GM23248 (cell line): Measurements from ENCODE around the gene TUBA1B. TPM values are rescaled to one million over a fixed set of nuclear protein-coding genes. Genes with fewer than 3 reads are reported as not detected.

Source experiments
- DNase-seq: peaks from one replicate; pipeline ENCODE4 v3.0.0-alpha.2; 2015
- H2AFZ ChIP-seq: fragments of 200-600 bp; sonication (generic); 2 replicates; pipeline ENCODE4 v1.6.1; 2016; ENCODE audit warnings: antibody characterized with exemption
- H3F3A ChIP-seq: fragments of 200-600 bp; sonication (generic); 2 replicates; pipeline ENCODE4 v1.6.1; 2016; ENCODE audit warnings: mild to moderate bottlenecking, antibody characterized with exemption, mixed run types; ENCODE audit not compliant: insufficient read depth
- H3K27ac ChIP-seq: fragments of 200-600 bp; sonication (generic); 2 replicates; pipeline ENCODE4 v1.5.1; 2016; ENCODE audit warnings: mild to moderate bottlenecking
- H3K27me3 ChIP-seq: fragments of 200-600 bp; sonication (generic); replicated peaks from 2 replicates; pipeline ENCODE4 v1.6.1; 2016; ENCODE audit warnings: mild to moderate bottlenecking; ENCODE audit not compliant: insufficient read depth
- H3K36me3 ChIP-seq: fragments of 200-600 bp; sonication (generic); 2 replicates; pipeline ENCODE4 v1.6.1; 2016; ENCODE audit warnings: low read depth, mild to moderate bottlenecking
- H3K4me1 ChIP-seq: fragments of 200-600 bp; sonication (generic); 2 replicates; pipeline ENCODE4 v1.6.1; 2016; ENCODE audit warnings: mild to moderate bottlenecking; ENCODE audit not compliant: insufficient read depth
- H3K4me2 ChIP-seq: fragments of 200-600 bp; sonication (generic); one replicate; pipeline ENCODE4 v1.6.1; 2016; ENCODE audit warnings: mild to moderate bottlenecking; ENCODE audit not compliant: unreplicated experiment
- H3K4me3 ChIP-seq: fragments of 200-600 bp; sonication (generic); 2 replicates; pipeline ENCODE4 v1.5.1; 2016; ENCODE audit warnings: mild to moderate bottlenecking
- H3K79me2 ChIP-seq: fragments of 200-600 bp; sonication (generic); 2 replicates; pipeline ENCODE4 v1.6.1; 2016; ENCODE audit warnings: mild to moderate bottlenecking; ENCODE audit not compliant: insufficient read depth
- H3K9ac ChIP-seq: fragments of 200-600 bp; sonication (generic); 2 replicates; pipeline ENCODE4 v1.6.1; 2016; ENCODE audit warnings: mild to moderate bottlenecking
- H3K9me2 ChIP-seq: fragments of 200-600 bp; sonication (generic); 2 replicates; pipeline ENCODE4 v1.6.1; 2016; ENCODE audit warnings: mixed run types, mild to moderate bottlenecking, moderate library complexity; ENCODE audit not compliant: insufficient read depth
- H3K9me3 ChIP-seq: fragments of 200-600 bp; sonication (generic); one replicate; pipeline ENCODE4 v1.6.1; 2017; ENCODE audit warnings: low read depth
- H4K20me1 ChIP-seq: fragments of 200-600 bp; sonication (generic); 2 replicates; pipeline ENCODE4 v1.6.0; 2016; ENCODE audit not compliant: insufficient read depth
- EZH2 ChIP-seq: fragments of 200-600 bp; sonication (generic); IDR thresholded peaks from 2 replicates; pipeline ENCODE4 v1.6.1; 2018; ENCODE audit warnings: antibody characterized with exemption, mild to moderate bottlenecking; ENCODE audit not compliant: insufficient read depth, poor library complexity, severe bottlenecking
- EZH2phosphoT487 ChIP-seq: fragments of 200-600 bp; sonication (generic); IDR thresholded peaks from 2 replicates; pipeline ENCODE4 v1.6.1; 2018; ENCODE audit warnings: antibody characterized with exemption, moderate library complexity, mild to moderate bottlenecking, low read depth; ENCODE audit not compliant: insufficient read depth
- whole genome bisulfite sequencing, 2 experiments: methylation state at CpG; one replicate each; pipeline ENCODE4 v1.1.6; 2015 to 2017; ENCODE audit warnings: low lambda C conversion rate in 2 of 2, low coverage in 1 of 2; ENCODE audit errors: missing lambda C conversion rate in 2 of 2; 5-methylcytosine and 5-hydroxymethylcytosine counted together
- in situ Hi-C: fragments of 300-500 bp; cut with MboI; formaldehyde crosslinking; loops from 2 replicates; pipeline ENCODE4 v1.15.0; 2020
- polyA plus RNA-seq: library from polyadenylated mRNA; unstranded; fragments of >200 nt; fragmentation: Nextera tagmentation; extraction: Ambion mirVana; gene quantifications from 2 replicates; pipeline ENCODE4 v1.2.1, GENCODE V29; 2016
- total RNA-seq: library from RNA; depleted of rRNA; stranded (reverse); fragments of >200 nt; shearing (Covaris generic); gene quantifications from 2 replicates; pipeline ENCODE4 v1.2.3, GENCODE V29; 2014

The TUBA1B gene
- total and polyA plus RNA-seq, 2 experiments from 2014 or later: 1,195 to 1,776 TPM

DNA sequence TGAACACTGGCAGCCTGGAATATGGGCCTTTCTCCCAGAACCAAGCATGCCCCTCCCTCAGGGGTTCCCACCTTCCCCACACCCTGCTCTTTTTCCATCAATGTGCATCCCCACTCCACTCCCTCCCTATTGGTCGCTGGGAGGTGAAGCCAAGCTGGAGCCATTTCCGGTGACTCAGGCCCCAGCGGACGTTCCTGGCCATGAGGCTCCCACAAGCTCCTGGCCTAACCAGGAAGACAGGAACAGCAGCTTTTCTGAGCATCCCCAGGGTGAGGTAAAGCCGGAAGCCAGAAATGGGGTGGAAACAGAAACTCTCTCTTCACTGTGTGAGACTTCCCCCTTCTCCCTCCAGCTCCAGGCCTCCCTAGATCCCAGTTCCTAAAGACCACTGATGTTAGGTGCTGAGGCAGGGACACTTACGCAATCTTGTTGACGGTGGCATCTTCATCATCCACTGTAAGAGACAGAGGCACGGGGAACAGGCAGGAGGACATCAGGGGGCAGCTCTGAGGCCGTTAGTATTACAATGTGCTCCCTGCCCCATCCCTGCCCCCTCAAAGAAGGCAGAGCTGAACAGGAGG, 25.6 kb downstream of the TUBA1B start:
- peaks cover 23% of the 10 kb centered on the region; the same call in 1 of the 2 replicates for H3K36me3 ChIP-seq
- peak; percentile 73 for DNase-seq

DNA sequence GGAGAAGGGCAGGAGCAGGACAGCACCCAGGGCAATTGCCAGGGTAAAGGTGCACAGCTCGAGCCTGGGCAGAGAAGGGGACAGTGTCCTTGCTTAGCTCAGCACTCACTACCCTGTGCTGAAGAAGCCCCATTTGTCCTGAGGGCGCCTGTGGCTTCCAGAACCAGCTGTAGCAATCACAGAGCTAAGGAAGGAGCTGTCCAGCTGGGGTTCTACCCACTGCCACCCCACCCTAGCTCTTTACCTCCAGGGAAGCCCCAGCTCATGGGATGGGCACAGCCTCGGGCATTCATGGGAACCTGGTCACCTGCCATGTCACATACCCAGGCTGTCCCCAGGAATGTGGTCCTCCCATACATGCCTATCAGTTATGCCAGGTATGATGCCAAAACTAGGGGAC, 26.4 kb downstream of the TUBA1B start:
- Histone ChIP-seq H3K9ac (no peak overlapping the region), H3F3A (peaks cover 19% of the 10 kb centered on the region), H3K27me3 (no peaks in the 10 kb centered on the region)

More for the DNA sequence above, 25.6 kb downstream of the TUBA1B start:
- Histone ChIP-seq H4K20me1 (no peaks in the 10 kb centered on the region), H3K4me1 (peaks cover 24% of the 10 kb centered on the region), H3K9ac (peak overlapping the region; percentile 50), H3K27me3 (no peaks in the 10 kb centered on the region), H3F3A (peaks cover 19% of the 10 kb centered on the region), H3K9me2 (no peaks in the 10 kb centered on the region), H3K79me2 (peaks cover 78% of the 10 kb centered on the region), H3K4me3 (no peak overlapping the region), H3K4me2 (no peak overlapping the region), H2AFZ (no peak overlapping the region), H3K27ac (peak overlapping the region; percentile 39), H3K9me3 (no peaks in the 10 kb centered on the region)
- in situ Hi-C loops: no loop called here
- TF ChIP-seq EZH2phosphoT487 (no peak), EZH2 (no peak)
- WGBS, 2 experiments: 47 to 58% methylated on average over 9 of the region's 9 CpGs

DNA sequence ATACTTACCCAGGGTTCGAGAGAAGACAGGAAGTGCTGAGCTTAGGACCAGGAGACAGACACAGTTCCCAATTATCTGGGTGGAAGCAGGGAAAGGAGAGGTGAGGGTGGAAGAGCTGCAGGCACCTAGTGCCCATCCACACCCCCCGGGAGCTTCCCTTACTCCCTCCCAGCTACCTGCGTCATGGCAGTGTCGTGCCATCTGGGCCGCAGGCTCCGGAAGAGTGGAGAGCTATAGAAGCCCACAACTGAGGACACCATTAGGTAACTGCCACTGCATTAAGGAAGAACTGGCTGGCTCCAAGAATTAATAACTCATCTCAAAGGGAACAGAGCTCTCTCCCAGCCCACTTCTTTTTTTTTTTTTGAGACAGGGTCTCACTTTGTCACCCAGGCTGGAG, 30.8 kb downstream of the TUBA1B start:
- Histone ChIP-seq H3K4me2 (no peak overlapping the region), H3K79me2 (peaks cover 30% of the 10 kb centered on the region), H3K4me1 (peaks cover under 1% of the 10 kb centered on the region), H3K36me3 (peaks cover 27% of the 10 kb centered on the region), H2AFZ (no peak overlapping the region), H3K4me3 (no peak overlapping the region), H3K9me2 (no peaks in the 10 kb centered on the region), H3F3A (0 out of 2 replicates have a peak, but pooled peaks cover 12% of the 10 kb centered on the region), H3K9me3 (no peaks in the 10 kb centered on the region), H3K27me3 (peaks cover 2% of the 10 kb centered on the region; the same call in 1 of the 2 replicates), H3K9ac (no peak overlapping the region), H3K27ac (no peak overlapping the region), H4K20me1 (no peaks in the 10 kb centered on the region)
- TF ChIP-seq EZH2phosphoT487 (no peak), EZH2 (no peak)
- DNase-seq: no peak
- WGBS, 2 experiments: 88 to 89% methylated on average over 6 of the region's 6 CpGs
- in situ Hi-C loops: no loop called here

More for the DNA sequence above, 26.4 kb downstream of the TUBA1B start:
- 80 to 84% methylated on average over 3 of the region's 3 CpGs for WGBS, 2 experiments
- Histone ChIP-seq H3K4me1 (peaks cover 24% of the 10 kb centered on the region), H4K20me1 (no peaks in the 10 kb centered on the region), H3K9me2 (no peaks in the 10 kb centered on the region), H3K79me2 (peaks cover 72% of the 10 kb centered on the region), H3K9me3 (no peaks in the 10 kb centered on the region), H3K27ac (no peak overlapping the region), H3K4me3 (no peak overlapping the region), H2AFZ (no peak overlapping the region), H3K36me3 (peaks cover 23% of the 10 kb centered on the region; the same call in 1 of the 2 replicates), H3K4me2 (no peak overlapping the region)
- in situ Hi-C loops: no loop called here
- TF ChIP-seq EZH2 (no peak), EZH2phosphoT487 (no peak)
- DNase-seq: no peak

DNA sequence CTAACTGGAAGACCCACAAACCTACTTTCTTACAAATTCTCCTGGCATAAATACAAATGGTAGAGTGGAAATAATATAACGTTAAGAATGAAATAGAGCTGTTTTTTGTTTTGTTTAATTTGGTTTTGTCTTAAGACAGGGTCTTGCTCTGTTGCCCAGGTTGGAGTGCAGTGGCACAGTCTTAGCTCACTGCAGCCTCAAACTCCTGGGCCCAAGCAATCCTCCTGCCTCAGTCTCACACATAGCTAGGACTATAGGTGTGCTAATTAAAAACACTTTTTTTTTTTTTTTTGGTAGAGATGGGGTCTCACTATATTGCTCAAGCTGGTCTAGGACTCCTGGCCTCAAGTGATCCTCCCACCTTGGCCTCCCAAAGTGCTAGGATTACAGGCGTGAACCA, 32.5 kb downstream of the TUBA1B start:
- Histone ChIP-seq H3K27ac (no peak overlapping the region), H2AFZ (no peak overlapping the region), H3K79me2 (peaks cover 13% of the 10 kb centered on the region; the same call in 1 of the 2 replicates), H3K9ac (no peak overlapping the region), H3F3A (0 out of 2 replicates have a peak, but pooled peaks cover 16% of the 10 kb centered on the region), H4K20me1 (no peaks in the 10 kb centered on the region), H3K9me3 (no peaks in the 10 kb centered on the region), H3K27me3 (peaks cover 12% of the 10 kb centered on the region), H3K4me1 (0 out of 2 replicates have a peak, but pooled peaks cover 4% of the 10 kb centered on the region), H3K4me3 (no peak overlapping the region), H3K9me2 (no peaks in the 10 kb centered on the region), H3K4me2 (no peak overlapping the region), H3K36me3 (peaks cover 20% of the 10 kb centered on the region)
- WGBS, 2 experiments: 78 to 92% methylated on average over 2 of the region's 2 CpGs
- no peak for DNase-seq
- in situ Hi-C loops: loop anchor here (10.0 kb wide), 1 partner anchor 136 kb away; no protein-coding TSS in a partner anchor
- no peak for TF ChIP-seq EZH2
- TF ChIP-seq EZH2phosphoT487: no peak
